PC-3 (cell line): Measurements from ENCODE around the gene KHDC1L. TPM values are rescaled to one million over a fixed set of nuclear protein-coding genes. Genes with fewer than 3 reads are reported as not detected.

Experiments used
- ATAC-seq: fragments of 200-7000 bp; cut with Tn5 transposase; 2 replicates; pipeline ENCODE4 v1.9.1; 2020; ENCODE audit warnings: mild to moderate bottlenecking, moderate library complexity
- BruUV-seq: library from RNA; stranded (reverse); fragments of 400-500 nt; replicated peaks from 2 replicates; lab custom pipeline; 2021; lab: Mats Ljungman, UMichigan
- CTCF ChIA-PET: fragments of 300-600 bp; sonication (Branson Sonifier 250); formaldehyde crosslinking; loops from one replicate; lab custom pipeline; 2022; ENCODE audit warnings: antibody characterized with exemption; lab: Charles Lee
- POLR2A ChIA-PET: fragments of 300-600 bp; sonication (Branson Sonifier 250); formaldehyde crosslinking; loops from one replicate; lab custom pipeline; 2022; ENCODE audit warnings: antibody characterized with exemption; ENCODE audit not compliant: unreplicated experiment; lab: Charles Lee
- DNase-seq: peaks from one replicate; pipeline ENCODE4 v3.0.0-alpha.2; 2015
- H2AFZ ChIP-seq: fragments of 300-600 bp; sonication (generic); 2 replicates; pipeline ENCODE4 v1.6.0; 2016; ENCODE audit warnings: antibody characterized with exemption, low read length
- H3F3A ChIP-seq: fragments of 300-600 bp; sonication (generic); one replicate; pipeline ENCODE4 v1.6.0; 2017; ENCODE audit warnings: antibody characterized with exemption, low read length, control low read depth, mild to moderate bottlenecking; ENCODE audit not compliant: unreplicated experiment
- H3K27ac ChIP-seq: fragments of 300-600 bp; sonication (generic); 2 replicates; pipeline ENCODE4 v1.5.1; 2016; ENCODE audit warnings: mild to moderate bottlenecking, low read length
- H3K27me3 ChIP-seq: fragments of 300-600 bp; sonication (generic); 2 replicates; pipeline ENCODE4 v1.6.1; 2016; ENCODE audit warnings: low read length, mixed read lengths
- H3K36me3 ChIP-seq: fragments of 300-600 bp; sonication (generic); 2 replicates; pipeline ENCODE4 v1.6.1; 2016; ENCODE audit warnings: low read depth, mixed run types, low read length, mixed read lengths
- H3K4me1 ChIP-seq: fragments of 300-600 bp; sonication (generic); 2 replicates; pipeline ENCODE4 v1.5.1; 2016; ENCODE audit warnings: low read length; ENCODE audit not compliant: insufficient read depth
- H3K4me2 ChIP-seq: fragments of 300-600 bp; sonication (generic); 2 replicates; pipeline ENCODE4 v1.6.0; 2016; ENCODE audit warnings: low read length
- H3K4me3 ChIP-seq: fragments of 300-600 bp; sonication (generic); 2 replicates; pipeline ENCODE4 v1.5.1; 2016; ENCODE audit warnings: mild to moderate bottlenecking, low read length, mixed read lengths
- H3K79me2 ChIP-seq: fragments of 300-600 bp; sonication (generic); 2 replicates; pipeline ENCODE4 v1.6.1; 2017; ENCODE audit warnings: low read length, mixed read lengths
- H3K9ac ChIP-seq: fragments of 300-600 bp; sonication (generic); 2 replicates; pipeline ENCODE4 v1.6.0; 2016; ENCODE audit warnings: mild to moderate bottlenecking, low read length
- H3K9me2 ChIP-seq: fragments of 300-600 bp; sonication (generic); replicated peaks from 2 replicates; pipeline ENCODE4 v1.6.1; 2016; ENCODE audit warnings: mixed run types, low read length, mixed read lengths
- H3K9me3 ChIP-seq: fragments of 300-600 bp; sonication (generic); 2 replicates; pipeline ENCODE4 v1.6.1; 2016; ENCODE audit warnings: low read length, mixed read lengths
- H4K20me1 ChIP-seq: fragments of 300-600 bp; sonication (generic); 2 replicates; pipeline ENCODE4 v1.6.1; 2016; ENCODE audit warnings: low read length, mixed read lengths
- EZH2 ChIP-seq: fragments of 300-600 bp; sonication (generic); IDR thresholded peaks from one replicate; pipeline ENCODE4 v1.6.1; 2017; ENCODE audit warnings: antibody characterized with exemption, mild to moderate bottlenecking, low read length; ENCODE audit not compliant: unreplicated experiment
- EZH2phosphoT487 ChIP-seq: fragments of 300-600 bp; sonication (generic); IDR thresholded peaks from 2 replicates; pipeline ENCODE4 v1.6.1; 2018; ENCODE audit warnings: mild to moderate bottlenecking, antibody characterized with exemption, low read length, borderline replicate concordance
- intact Hi-C: fragments of 100-400 bp; cut with micrococcal nuclease; formaldehyde crosslinking; loops from 2 replicates; pipeline ENCODE4 v1.9.0; 2023
- total RNA-seq: library from RNA; depleted of rRNA; stranded (reverse); fragments of >200 nt; gene quantifications from 2 replicates; pipeline ENCODE4 v1.2.3, GENCODE V29; 2014
- TF ChIP-seq, protein P1 (sequence below): fragments of 300-600 bp; sonication (generic); conservative IDR thresholded peaks from 2 replicates; pipeline ENCODE4 v1.5.1; 2017; ENCODE audit warnings: antibody characterized with exemption, low read depth, mild to moderate bottlenecking, low read length

KHDC1L gene
- total RNA-seq, 1 experiment from 2014 or later, result 0.80 TPM

DNA sequence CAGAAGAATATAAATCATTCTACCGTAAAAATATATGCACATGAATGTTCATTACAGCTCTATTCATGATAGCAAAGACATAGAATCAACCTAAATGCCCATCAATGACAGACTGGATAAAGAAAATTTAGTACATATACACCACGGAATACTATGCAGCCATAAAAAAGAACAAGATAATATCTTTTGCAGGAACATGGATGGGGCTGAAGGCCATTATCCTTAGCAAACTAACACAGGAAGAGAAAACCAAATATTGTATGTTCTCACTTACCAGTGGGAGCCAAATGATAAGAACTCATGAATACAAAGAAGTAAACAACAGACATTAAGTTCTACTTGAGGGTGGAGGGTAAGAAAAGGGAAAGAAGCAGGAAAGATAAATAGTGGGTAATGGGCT is 8.4 kb downstream of the KHDC1L start:
- TF ChIP-seq EZH2phosphoT487 (no peak), EZH2 (no peak)
- TF ChIP-seq, protein P1, sequence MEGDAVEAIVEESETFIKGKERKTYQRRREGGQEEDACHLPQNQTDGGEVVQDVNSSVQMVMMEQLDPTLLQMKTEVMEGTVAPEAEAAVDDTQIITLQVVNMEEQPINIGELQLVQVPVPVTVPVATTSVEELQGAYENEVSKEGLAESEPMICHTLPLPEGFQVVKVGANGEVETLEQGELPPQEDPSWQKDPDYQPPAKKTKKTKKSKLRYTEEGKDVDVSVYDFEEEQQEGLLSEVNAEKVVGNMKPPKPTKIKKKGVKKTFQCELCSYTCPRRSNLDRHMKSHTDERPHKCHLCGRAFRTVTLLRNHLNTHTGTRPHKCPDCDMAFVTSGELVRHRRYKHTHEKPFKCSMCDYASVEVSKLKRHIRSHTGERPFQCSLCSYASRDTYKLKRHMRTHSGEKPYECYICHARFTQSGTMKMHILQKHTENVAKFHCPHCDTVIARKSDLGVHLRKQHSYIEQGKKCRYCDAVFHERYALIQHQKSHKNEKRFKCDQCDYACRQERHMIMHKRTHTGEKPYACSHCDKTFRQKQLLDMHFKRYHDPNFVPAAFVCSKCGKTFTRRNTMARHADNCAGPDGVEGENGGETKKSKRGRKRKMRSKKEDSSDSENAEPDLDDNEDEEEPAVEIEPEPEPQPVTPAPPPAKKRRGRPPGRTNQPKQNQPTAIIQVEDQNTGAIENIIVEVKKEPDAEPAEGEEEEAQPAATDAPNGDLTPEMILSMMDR, result no peak
- H3K79me2 ChIP-seq, result no peaks in the 10 kb centered on the region
- H3K4me2 ChIP-seq, result no peak overlapping the region
- H2AFZ ChIP-seq, result no peak overlapping the region
- no peaks in the 10 kb centered on the region for H3K9me3 ChIP-seq
- H3K27me3 ChIP-seq, result no peaks in the 10 kb centered on the region
- DNase-seq (no peak), ATAC-seq (no peak)
- 0 out of 2 replicates have a peak, but pooled peaks cover 3% of the 10 kb centered on the region for H3K4me1 ChIP-seq
- no peaks in the 10 kb centered on the region for H3K9me2 ChIP-seq
- no TSS peak for BruUV-seq
- no peak overlapping the region for H3K9ac ChIP-seq
- no peak overlapping the region for H3K27ac ChIP-seq
- no peaks in the 10 kb centered on the region for H4K20me1 ChIP-seq
- no peaks in the 10 kb centered on the region for H3K36me3 ChIP-seq
- ChIA-PET CTCF (no interaction called here), POLR2A (no interaction called here)
- no peak overlapping the region for H3K4me3 ChIP-seq
- intact Hi-C loops, result no loop called here
- H3F3A ChIP-seq, result no peaks in the 10 kb centered on the region

GRCh38 chr6:73209117-73209516 is 16.2 kb downstream of the KHDC1L start:
- H3K36me3 ChIP-seq, result no peaks in the 10 kb centered on the region
- no peaks in the 10 kb centered on the region for H3K79me2 ChIP-seq
- no peak for TF ChIP-seq EZH2phosphoT487
- no peak for TF ChIP-seq EZH2
- TF ChIP-seq, protein P1, result no peak
- no peak overlapping the region for H3K27ac ChIP-seq
- H3F3A ChIP-seq, result no peaks in the 10 kb centered on the region
- no peaks in the 10 kb centered on the region for H3K9me3 ChIP-seq
- no peak overlapping the region for H3K4me2 ChIP-seq
- H3K9ac ChIP-seq, result no peak overlapping the region
- no peak for ATAC-seq
- no peaks in the 10 kb centered on the region for H3K27me3 ChIP-seq
- ChIA-PET CTCF (no interaction called here), POLR2A (no interaction called here)
- H3K9me2 ChIP-seq, result no peaks in the 10 kb centered on the region
- no peak for DNase-seq
- H3K4me1 ChIP-seq, result no peaks in the 10 kb centered on the region
- no peak overlapping the region for H2AFZ ChIP-seq
- H4K20me1 ChIP-seq, result no peaks in the 10 kb centered on the region
- BruUV-seq, result no TSS peak
- no peak overlapping the region for H3K4me3 ChIP-seq
- intact Hi-C loops, result no loop called here

DNA sequence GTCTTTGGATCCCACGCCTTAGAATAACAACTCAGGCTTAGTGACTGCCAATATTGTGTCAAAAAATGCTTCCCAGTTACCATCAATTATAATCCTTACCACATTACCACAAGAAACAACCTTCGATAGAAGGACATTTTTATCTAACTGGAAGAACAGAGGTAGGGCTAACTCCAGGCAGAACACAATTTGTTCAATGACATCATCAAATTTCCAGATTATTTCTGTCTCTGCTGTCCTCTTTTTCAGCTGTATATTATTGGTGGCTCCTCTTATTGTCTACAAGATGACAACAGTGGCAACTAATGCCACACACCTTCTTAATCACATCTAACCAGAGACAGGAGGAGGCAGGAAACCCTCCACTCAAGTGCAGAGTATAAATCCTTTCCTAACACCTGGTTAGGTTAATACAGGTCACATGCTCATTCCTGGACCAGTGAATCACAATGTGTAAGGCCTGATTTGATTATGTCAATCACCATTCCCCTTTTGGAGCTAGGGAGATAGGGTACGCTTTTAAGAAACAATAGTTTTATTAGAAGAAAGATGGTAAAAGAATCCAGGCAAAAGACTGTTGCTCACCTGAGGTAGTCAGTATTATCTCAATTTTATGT is 18.0 kb downstream of the KHDC1L start:
- no peaks in the 10 kb centered on the region for H3K9me2 ChIP-seq
- H3K9ac ChIP-seq, result no peak overlapping the region
- ChIA-PET CTCF (no interaction called here), POLR2A (no interaction called here)
- H4K20me1 ChIP-seq, result no peaks in the 10 kb centered on the region
- no peaks in the 10 kb centered on the region for H3K79me2 ChIP-seq
- no peaks in the 10 kb centered on the region for H3K4me1 ChIP-seq
- no peaks in the 10 kb centered on the region for H3K9me3 ChIP-seq
- no peaks in the 10 kb centered on the region for H3K36me3 ChIP-seq
- DNase-seq (no peak), ATAC-seq (no peak)
- no peaks in the 10 kb centered on the region for H3K27me3 ChIP-seq
- TF ChIP-seq EZH2 (no peak), EZH2phosphoT487 (no peak)
- TF ChIP-seq, protein P1, result no peak
- no peak overlapping the region for H2AFZ ChIP-seq
- no peaks in the 10 kb centered on the region for H3F3A ChIP-seq
- intact Hi-C loops, result no loop called here
- no peak overlapping the region for H3K4me3 ChIP-seq
- BruUV-seq, result no TSS peak
- H3K27ac ChIP-seq, result no peak overlapping the region
- H3K4me2 ChIP-seq, result no peak overlapping the region
